GM12878 (cell line): ENCODE results near the gene SMARCC2. TPM values are rescaled to one million over a fixed set of nuclear protein-coding genes. Genes with fewer than 3 reads are reported as not detected.

Experiments used
- ATAC-seq: fragments of 200-7000 bp; cut with Tn5 transposase; 3 replicates; pipeline ENCODE4 v1.9.1; 2020; ENCODE audit warnings: mild to moderate bottlenecking, moderate library complexity
- BruUV-seq: library from RNA; stranded (reverse); fragments of 400-500 nt; replicated peaks from 2 replicates; lab custom pipeline; 2021; lab: Mats Ljungman, UMichigan
- CTCF ChIA-PET: fragments of 300-600 bp; sonication (Branson Sonifier 250); formaldehyde crosslinking; extraction: SDS; loops from one replicate; lab custom pipeline; 2021; ENCODE audit warnings: inconsistent platforms; lab: Yijun Ruan, JAX
- POLR2A ChIA-PET: fragments of 350-600 bp; formaldehyde crosslinking; extraction: SDS; loops from one replicate; lab custom pipeline; 2021; ENCODE audit warnings: inconsistent platforms; lab: Charles Lee
- RAD21 ChIA-PET: fragments of 300-600 bp; sonication (Branson Sonifier 250); formaldehyde crosslinking; loops from one replicate; lab custom pipeline; 2023; ENCODE audit warnings: antibody characterized with exemption; ENCODE audit not compliant: unreplicated experiment; lab: Charles Lee
- SMC1A ChIA-PET: fragments of 300-600 bp; sonication (Branson Sonifier 250); formaldehyde crosslinking; loops from one replicate; lab custom pipeline; 2023; ENCODE audit not compliant: unreplicated experiment, uncharacterized antibody; lab: Charles Lee
- DNase-seq: peaks from one replicate; pipeline ENCODE4 v3.0.0-alpha.2; 2011; ENCODE audit warnings: low read depth, low spot score
- FAIRE-seq: peaks from 3 replicates; lab custom pipeline; 2011; peaks lifted over from hg19 to GRCh38; lab: Jason Lieb, UNC
- H2AFZ ChIP-seq: 2 replicates; pipeline ENCODE4 v1.6.0; 2011; ENCODE audit warnings: low read depth, low read length, control low read depth; ENCODE audit not compliant: control insufficient read depth
- H3K27ac ChIP-seq: 2 replicates; pipeline ENCODE4 v1.5.1; 2011; ENCODE audit warnings: control low read depth; ENCODE audit not compliant: control insufficient read depth, insufficient read depth
- H3K27me3 ChIP-seq, 2 experiments: replicated peaks in 1 of 2; 2 replicates each; pipeline versions ENCODE4 v1.6.0 to v1.6.1; 2011; ENCODE audit warnings: low read length in 1 of 2; ENCODE audit not compliant: control insufficient read depth in 2 of 2, insufficient read depth in 2 of 2
- H3K36me3 ChIP-seq, 2 experiments: 2 replicates each; pipeline ENCODE4 v1.5.1; 2011; ENCODE audit warnings: low read length in 1 of 2; ENCODE audit not compliant: control insufficient read depth in 2 of 2, insufficient read depth in 2 of 2
- H3K4me1 ChIP-seq: 2 replicates; pipeline ENCODE4 v1.6.1; 2011; ENCODE audit warnings: mild to moderate bottlenecking, low read length, moderate library complexity, mixed read lengths; ENCODE audit not compliant: control insufficient read depth, insufficient read depth
- H3K4me2 ChIP-seq: 2 replicates; pipeline ENCODE4 v1.6.0; 2011; ENCODE audit warnings: control low read depth; ENCODE audit not compliant: control insufficient read depth, insufficient read depth
- H3K4me3 ChIP-seq: fragments of 200-600 bp; sonication (generic); 2 replicates; pipeline ENCODE4 v1.5.1; 2016
- H3K79me2 ChIP-seq: 2 replicates; pipeline ENCODE4 v1.6.0; 2011; ENCODE audit warnings: low read length; ENCODE audit not compliant: control insufficient read depth, insufficient read depth
- H3K9ac ChIP-seq: 2 replicates; pipeline ENCODE4 v1.8.0; 2011; ENCODE audit warnings: low read length, control low read depth, mixed read lengths; ENCODE audit not compliant: control insufficient read depth, insufficient read depth
- H3K9me3 ChIP-seq: replicated peaks from 3 replicates; pipeline ENCODE4 v1.5.1; 2011; ENCODE audit warnings: mild to moderate bottlenecking, low read length; ENCODE audit not compliant: control insufficient read depth, insufficient read depth
- H4K20me1 ChIP-seq: 2 replicates; pipeline ENCODE4 v1.6.0; 2011; ENCODE audit not compliant: control insufficient read depth, insufficient read depth
- CREB1 ChIP-seq: IDR thresholded peaks from 2 replicates; pipeline ENCODE4 v1.6.1; 2012; ENCODE audit warnings: low read depth, mild to moderate bottlenecking, inconsistent platforms
- E2F8 ChIP-seq: fragments of 450-650 bp; IDR thresholded peaks from 2 replicates; pipeline ENCODE4 v1.6.1; 2018; ENCODE audit warnings: mild to moderate bottlenecking, low read depth, moderate library complexity; ENCODE audit not compliant: partially characterized antibody
- HSF1 ChIP-seq: fragments of 150-350 bp; IDR thresholded peaks from 2 replicates; pipeline ENCODE4 v1.6.1; 2014; ENCODE audit warnings: mild to moderate bottlenecking, low read depth, low read length
- POLR2AphosphoS2 ChIP-seq: IDR thresholded peaks from 2 replicates; pipeline ENCODE4 v1.6.1; 2011; ENCODE audit warnings: low read depth, mild to moderate bottlenecking, low read length, improper control_type of control experiment, moderate library complexity
- RFX5 ChIP-seq: IDR thresholded peaks from 2 replicates; pipeline ENCODE4 v1.6.1; 2011; ENCODE audit warnings: low read depth, low read length, improper control_type of control experiment
- SMAD1 ChIP-seq: fragments of 450-650 bp; IDR thresholded peaks from 2 replicates; pipeline ENCODE4 v1.6.1; 2018; ENCODE audit warnings: mild to moderate bottlenecking, low read depth; ENCODE audit not compliant: partially characterized antibody
- WGBS: methylation state at CpG from one replicate; pipeline ENCODE4 v1.1.6; 2016; ENCODE audit warnings: low lambda C conversion rate; ENCODE audit not compliant: insufficient replicate concordance, insufficient coverage; ENCODE audit errors: missing lambda C conversion rate; 5-methylcytosine and 5-hydroxymethylcytosine counted together
- in situ Hi-C: fragments of 300-500 bp; cut with MboI; formaldehyde crosslinking; loops from 9 replicates; pipeline ENCODE4 v1.14.3; 2018; ENCODE audit warnings: mixed read lengths
- intact Hi-C: fragments of 100-400 bp; cut with micrococcal nuclease; formaldehyde crosslinking; loops from one replicate; pipeline ENCODE4 v1.14.2; 2022; ENCODE audit not compliant: unreplicated experiment
- polyA plus RNA-seq, 11 experiments: library from polyadenylated mRNA; depleted of rRNA in 4 of 11; unstranded in 6 of 11; stranded (reverse) in 5 of 11; fragments of >200 nt; fragmentation: Nextera tagmentation in 4 of 11; fragmentation: Illumina TruSeq in 1 of 11; extraction: Ambion mirVana in 4 of 11; extraction: Trizol in 1 of 11; gene quantifications; 1 replicate in 1 of 11; 2 replicates in 10 of 11; pipeline versions ENCODE4 v1.2.1 to v1.2.3, GENCODE V29; 2011 to 2016; ENCODE audit warnings: inconsistent platforms in 2 of 11, missing spikeins in 2 of 11, low read depth in 1 of 11
- total RNA-seq, 4 experiments: library from RNA; depleted of rRNA in 3 of 4; stranded (reverse); fragments of >200 nt in 3 of 4; fragmentation: Illumina TruSeq in 1 of 4; extraction: Trizol in 1 of 4; gene quantifications; 2 replicates each; pipeline versions ENCODE4 v1.2.1 to v1.2.3, GENCODE V29; 2013 to 2021

The SMARCC2 gene
- total and polyA plus RNA-seq, 10 of the 15 experiments (the other 5 are each of a cell fraction or from before 2014, with no cell fraction given), result 13.6 to 71.2 (median 42.3) TPM

- TF ChIP-seq HSF1 (no peak), RFX5 (no peak), SMAD1 (peak; percentile 97), CREB1 (no peak)
- TF ChIP-seq, all 136 proteins: peak for 2
These were observed 38.7 kb downstream of the SMARCC2 start (continued) for GRCh38 chr12:56150563-56150962.

- WGBS, result 85% methylated on average over 13 of the region's 13 CpGs
- TF ChIP-seq POLR2AphosphoS2 (peak; percentile 24; the same call in 1 of the 2 replicates), E2F8 (no peak)
- Histone ChIP-seq H3K79me2 (peaks cover 6% of the 10 kb centered on the region), H3K27me3 (no peaks in the 10 kb centered on the region), H3K4me1 (peaks cover 4% of the 10 kb centered on the region), H3K4me3 (no peak overlapping the region), H4K20me1 (no peaks in the 10 kb centered on the region), H3K9ac (no peak overlapping the region), H3K4me2 (no peak overlapping the region), H2AFZ (no peak overlapping the region), H3K36me3 (peaks cover 8 to 13% of the 10 kb centered on the region in 2 experiments; a peak in 3 of 4 replicates), H3K27ac (no peak overlapping the region), H3K9me3 (no peaks in the 10 kb centered on the region)
- ChIA-PET CTCF (interaction anchor here (1.5 kb wide), 1 partner anchor 42 kb away, joined by 4 read pairs; the partner anchor contains the start of gene SMARCC2), RAD21 (no interaction called here), POLR2A (interaction anchor here (0.6 to 1.1 kb wide), 2 partner anchors 19 to 172 kb away, joined by 5 read pairs; no protein-coding TSS in a partner anchor), SMC1A (no interaction called here)
- ATAC-seq, result no peak
- intact Hi-C loops (no loop called here), in situ Hi-C loops (no loop called here)
- FAIRE-seq, result no peak
- no peak for DNase-seq
- BruUV-seq, result no TSS peak
These were observed 42.5 kb downstream of the SMARCC2 start for GRCh38 chr12:56146492-56147460.
